Neural progenitor cell (in vitro differentiated cells): ENCODE results near the gene TNIK.

Experiments
- CTCF ChIP-seq: fragments of 200-600 bp; sonication (generic); IDR thresholded peaks from 2 replicates; pipeline ENCODE4 v1.5.1; 2017; ENCODE audit warnings: antibody characterized with exemption, mild to moderate bottlenecking
- EZH2phosphoT487 ChIP-seq: fragments of 200-600 bp; sonication (generic); IDR thresholded peaks from 2 replicates; pipeline ENCODE4 v1.6.1; 2017; ENCODE audit warnings: antibody characterized with exemption

DNA sequence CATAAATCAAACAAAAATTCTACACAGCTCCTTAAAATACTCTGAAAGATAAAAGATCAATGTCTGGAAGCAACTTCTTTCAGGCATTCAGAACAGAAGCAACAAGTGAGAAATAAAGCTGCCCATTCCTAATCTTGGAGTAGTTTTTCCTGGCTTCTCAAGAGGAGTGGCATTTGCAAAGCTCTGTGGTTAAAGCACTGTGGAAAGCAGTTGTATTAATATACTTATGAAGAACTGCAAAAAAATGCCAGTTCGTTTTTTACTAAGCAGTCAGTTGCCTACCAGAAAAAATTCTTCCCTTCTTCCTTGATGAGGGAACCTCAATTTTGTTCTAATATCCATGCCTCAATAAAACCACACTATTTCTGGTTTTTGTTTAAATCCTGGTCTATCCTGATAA, 197.8 kb downstream of the TNIK start:
- TF ChIP-seq CTCF = no peak
- no peak for TF ChIP-seq EZH2phosphoT487
